NCI-H1694 treated with DMSO at 0.1 percent for 48 hours (cell line): ENCODE measurements around the gene ITGA5.

Experiments
- DNase-seq: peaks from one replicate; lab custom pipeline; 2025; lab: John Stamatoyannopoulos, UW

Gene ITGA5

DNA sequence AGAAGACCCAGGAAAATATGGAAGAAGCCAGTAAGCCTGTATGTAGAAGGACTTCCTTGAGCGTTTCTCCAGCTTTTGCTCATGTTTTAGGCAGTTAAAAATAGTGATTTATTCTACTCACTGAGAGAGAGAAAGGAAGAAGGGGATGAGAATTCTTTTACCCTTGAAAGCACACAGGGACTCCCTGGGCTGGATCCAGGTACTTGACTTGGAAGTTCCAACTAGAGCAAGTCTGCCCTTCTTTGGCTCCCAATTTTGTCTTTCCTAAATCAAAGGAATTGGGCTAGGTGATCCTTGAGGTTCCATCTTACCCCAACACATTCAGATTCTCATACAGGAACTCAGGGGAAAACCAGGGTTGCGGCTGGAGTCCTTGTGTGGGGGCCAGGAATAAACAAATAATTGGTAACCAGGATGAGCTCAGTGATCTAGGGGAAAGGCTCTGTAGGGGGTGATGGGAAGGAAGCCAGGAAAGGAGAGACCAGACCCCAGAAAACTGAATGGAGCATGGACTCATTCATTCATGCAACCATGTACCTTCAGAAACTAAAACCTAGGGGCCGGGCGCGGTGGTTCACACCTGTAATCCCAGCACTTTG lies 11.5 kb upstream of the ITGA5 start:
- DNase-seq = no peak

DNA sequence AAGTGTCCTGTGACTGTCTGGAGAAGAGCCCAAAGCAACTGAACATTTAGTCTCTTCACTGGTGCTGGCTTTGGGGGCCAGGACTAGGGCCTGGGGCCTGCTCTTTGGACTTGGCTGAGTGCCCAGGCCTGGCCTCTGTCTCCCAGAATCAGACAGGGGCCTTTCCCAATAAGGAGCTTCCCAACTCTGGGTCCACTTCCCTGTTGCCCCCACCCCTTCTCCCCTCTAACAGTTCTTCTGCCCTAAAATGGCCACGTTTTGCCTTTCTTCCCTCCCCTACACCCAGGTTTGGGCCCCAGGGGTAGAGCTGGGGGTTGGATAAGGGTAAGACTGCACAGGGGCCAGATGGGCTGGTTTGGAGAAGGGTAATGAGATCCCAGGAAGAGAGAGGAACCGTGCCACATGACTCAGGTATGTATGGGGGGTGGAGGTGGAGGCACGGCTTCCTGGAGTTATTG lies 10.0 kb upstream of the ITGA5 start:
- DNase-seq = no peak

DNA sequence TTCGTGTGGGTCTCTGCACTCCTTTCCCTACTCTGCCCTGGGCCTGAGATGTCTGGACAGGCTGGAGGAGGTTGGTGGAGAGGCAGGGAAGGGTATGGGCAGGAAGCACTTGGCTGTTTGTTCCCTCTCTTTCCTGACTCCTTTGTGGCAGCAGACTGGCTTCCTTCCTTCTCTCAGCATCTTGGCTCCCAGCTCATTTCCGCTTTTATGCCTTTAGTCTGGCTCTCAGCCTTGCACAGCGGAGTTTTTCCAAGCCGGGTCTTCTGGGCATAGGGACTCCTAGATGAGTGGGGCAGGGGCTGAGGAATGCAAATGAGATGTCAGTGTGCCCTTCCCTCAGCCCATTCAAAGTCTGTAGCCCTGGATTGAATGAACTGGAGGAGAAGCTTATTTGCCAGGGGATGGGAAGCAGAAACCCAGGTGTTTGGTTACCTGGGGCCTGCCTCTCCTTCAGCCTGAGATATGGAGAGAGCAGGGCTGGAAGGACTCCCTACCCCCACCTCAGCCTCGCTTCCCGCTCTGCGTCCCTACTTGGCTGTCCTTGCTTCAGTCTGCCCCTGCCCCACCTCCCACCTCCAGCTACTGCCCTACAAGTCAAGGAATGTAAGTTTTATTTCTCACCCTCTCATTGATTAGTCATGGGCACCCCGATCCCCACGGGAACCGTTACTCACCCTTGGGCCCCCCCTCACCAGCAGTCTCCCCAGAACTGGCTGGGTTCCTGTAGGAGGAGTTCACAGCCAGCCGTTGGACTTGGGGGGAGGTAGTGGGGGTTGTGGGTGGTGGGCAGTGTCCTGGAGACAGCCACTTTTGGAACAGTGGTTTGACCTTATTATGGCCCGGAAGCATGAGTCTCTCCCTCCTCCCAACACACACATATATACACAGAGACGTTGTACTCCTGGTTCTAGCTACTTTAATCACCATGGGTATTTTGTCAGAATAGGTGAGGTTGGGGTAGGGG lies 9.3 kb upstream of the ITGA5 start:
- DNase-seq = no peak

DNA sequence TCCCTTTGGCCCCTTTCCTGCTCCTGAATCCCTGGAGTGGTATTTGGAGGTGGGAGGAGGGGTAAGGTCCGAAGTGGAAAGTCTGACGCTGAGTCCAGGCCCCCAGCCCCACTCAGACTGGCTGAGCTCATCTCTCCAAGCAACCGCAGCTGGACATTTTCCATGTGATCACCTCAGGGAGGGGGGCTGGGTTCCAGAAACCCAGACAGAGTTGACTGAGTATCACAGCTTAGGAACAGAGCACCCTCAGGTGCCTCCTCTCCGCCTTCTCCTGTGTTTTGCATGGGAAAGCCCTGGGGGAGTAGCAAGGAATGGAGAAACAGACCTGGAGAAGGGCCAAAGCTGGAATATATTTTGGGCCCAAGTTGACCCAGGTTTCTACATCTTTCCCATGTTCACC lies 8.0 kb upstream of the ITGA5 start:
- DNase-seq = no peak

DNA sequence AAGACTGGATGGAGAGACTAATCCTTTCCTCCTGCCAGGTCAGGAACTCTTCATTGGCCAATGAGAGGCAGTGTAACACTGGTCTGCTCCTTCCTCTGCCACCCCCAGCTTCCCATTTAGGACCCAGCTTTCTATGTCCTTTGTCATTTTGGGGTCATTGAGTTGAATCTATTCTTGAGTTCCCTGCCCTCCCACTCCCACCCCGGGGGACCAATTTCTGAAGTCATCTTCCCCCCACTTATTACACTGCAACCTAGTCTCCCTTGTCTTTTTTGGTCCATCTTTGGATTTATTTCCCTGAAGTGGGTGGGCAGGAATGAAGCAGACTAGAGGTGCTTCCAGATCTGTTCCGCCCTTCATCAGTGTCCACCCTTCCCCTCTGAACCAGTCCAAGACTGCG lies 7.6 kb upstream of the ITGA5 start:
- DNase-seq = no peak

DNA sequence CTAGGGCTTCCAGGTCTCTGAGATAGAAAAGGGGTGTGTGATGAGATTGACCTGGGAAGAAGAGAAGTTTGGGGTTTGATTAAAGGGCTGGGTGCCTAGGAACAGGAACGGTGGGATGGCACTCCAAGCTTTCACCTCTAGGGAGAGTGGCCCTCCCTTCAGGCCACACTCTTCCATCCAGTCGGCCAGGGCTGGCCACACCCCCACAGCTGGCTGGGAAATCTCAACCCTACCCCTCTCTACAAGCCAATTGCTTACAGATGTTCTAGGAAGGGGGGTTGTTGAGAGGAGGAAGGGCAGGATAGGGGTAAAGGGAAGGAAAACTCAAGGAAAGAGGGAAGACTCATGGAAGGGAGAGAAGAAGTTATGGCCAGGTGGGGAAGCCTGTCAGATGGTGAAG lies 6.6 kb upstream of the ITGA5 start:
- DNase-seq = no peak

DNA sequence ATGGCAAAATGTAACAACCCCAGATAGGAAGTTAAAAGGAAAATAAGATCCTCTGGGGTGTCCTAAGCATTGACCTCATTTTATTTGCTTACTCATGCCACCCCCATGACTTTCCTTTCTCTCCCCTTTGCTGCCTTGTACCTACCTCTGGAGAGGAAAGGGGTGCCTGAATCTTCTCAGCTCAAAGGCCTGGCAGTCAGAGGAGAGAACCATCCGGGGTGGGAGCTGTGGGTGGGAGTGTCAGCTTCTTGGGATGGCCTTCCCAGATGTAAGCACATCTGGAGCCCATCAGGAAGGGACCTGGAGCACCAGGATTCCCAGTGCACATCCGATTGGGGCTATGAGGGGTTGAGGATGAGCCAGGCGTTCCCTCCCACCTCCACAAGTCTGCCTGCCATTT lies 5.2 kb upstream of the ITGA5 start:
- no peak for DNase-seq

DNA sequence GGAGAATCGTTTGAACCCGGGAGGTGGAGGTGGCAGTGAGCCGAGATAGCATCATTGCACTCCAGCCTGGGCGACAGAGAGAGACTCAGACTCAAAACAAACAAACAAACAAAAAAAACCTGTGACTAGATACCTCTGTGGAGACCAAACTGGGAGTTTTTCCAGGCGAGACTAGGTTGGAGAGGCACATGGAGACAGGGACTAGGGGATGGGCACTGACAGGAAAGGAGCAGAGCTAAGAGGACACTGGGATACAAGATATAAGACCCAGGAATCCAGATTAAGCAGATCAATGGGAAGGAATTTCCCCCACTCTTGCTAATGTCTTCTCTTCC lies 4.7 kb upstream of the ITGA5 start:
- DNase-seq = no peak

DNA sequence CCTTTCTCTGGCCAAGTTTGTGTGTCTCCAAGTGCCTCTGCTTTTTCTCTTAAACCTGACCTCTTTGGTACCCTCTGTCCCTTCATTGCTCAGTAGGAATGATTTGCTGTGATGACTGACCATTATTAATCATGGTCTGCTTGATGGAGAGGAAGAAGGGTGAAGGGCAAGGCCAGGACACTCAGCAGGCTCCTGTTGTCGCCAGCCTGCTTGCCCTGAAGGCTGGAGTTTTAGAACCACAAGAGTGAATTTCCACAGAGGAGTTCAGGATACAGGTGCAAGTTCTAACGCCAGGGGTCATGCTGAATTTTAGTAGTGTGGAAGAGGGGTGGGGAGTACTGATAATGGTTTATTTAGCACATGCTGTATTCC lies 2.8 kb upstream of the ITGA5 start:
- DNase-seq = no peak

DNA sequence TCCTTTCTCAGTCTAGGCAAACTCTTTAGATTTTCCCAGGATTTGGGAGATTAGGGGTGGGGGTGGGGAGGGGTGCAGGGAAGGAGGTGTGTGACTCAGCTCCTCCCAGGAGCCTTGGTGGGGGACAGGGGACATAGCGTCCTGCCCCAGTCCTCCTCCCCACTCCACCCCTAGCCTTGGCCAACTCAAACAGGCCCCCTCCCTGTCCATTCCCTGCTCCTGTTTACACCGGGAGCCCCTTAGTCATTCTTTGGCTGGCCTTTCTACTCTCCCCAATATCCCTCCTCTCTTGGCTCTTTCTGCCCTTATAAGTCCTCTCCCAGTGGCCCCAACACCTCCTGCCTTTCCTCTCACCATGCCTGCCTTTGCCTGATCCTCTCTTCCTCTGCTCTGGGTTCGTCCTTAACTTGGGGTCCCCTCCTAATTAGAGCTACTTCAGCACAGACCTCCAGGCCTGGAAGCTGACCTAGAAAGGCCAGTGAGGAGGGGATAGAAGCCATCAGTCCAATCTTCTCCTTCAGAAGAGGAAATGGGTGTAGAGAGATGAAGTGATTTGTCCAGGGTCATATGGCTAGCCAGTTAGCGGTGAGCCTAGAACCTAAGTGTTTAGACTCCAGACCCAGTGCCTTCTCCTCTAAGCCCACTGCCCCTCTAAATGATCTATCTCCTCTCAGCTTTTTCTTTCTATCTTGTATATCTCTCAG lies 2.3 kb upstream of the ITGA5 start:
- DNase-seq = no peak

DNA sequence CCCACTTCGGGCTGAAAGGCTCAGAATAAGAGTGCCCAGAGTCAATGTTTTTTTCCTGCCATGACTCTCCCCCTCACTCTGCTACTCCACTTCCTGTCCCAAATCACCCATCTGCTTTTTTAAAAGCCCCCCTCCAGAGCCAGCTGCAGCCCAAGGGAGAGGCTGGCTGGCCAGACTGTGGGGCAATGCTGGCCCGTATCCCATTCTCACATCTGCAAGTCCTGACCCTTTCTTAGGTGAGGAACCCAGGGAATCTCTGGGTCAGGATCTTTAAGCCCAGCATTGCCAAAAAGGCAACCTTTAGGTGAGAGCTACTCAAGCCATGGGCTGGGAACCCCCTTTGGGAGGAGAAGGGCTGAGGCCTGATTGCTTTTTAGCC lies 1.7 kb upstream of the ITGA5 start:
- DNase-seq = no peak

DNA sequence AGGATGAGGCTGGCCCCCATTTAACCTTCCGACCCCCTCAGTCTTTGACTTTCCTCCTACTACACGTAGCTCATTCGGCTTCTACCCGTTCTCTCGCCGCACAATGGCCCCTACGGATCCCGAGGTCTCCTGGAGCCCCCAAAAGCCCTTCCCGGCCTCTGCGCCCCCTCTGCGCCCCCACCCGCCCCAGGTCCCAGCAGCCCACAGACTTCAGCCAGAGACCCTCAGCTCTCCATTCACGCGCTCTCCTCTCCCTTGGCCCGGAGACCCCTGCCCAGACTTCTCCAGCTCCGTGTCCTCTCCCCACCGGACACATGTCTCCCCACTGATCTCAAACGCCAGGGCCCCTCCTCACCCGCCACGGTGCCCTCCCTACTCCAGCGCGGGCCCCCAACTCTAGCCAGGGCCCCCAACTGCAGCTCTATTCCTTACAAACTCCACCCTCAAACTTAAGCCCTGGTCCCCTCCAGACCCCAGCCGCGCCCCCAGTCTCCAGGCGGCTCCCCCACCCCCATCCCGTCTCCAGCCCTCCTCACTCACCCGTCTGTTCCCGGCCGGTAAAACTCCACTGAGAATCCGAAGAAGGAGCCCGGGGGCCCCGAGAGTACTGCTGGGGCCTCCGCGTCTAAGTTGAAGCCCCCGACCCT lies 502 bp downstream of the ITGA5 start:
- no peak for DNase-seq

DNA sequence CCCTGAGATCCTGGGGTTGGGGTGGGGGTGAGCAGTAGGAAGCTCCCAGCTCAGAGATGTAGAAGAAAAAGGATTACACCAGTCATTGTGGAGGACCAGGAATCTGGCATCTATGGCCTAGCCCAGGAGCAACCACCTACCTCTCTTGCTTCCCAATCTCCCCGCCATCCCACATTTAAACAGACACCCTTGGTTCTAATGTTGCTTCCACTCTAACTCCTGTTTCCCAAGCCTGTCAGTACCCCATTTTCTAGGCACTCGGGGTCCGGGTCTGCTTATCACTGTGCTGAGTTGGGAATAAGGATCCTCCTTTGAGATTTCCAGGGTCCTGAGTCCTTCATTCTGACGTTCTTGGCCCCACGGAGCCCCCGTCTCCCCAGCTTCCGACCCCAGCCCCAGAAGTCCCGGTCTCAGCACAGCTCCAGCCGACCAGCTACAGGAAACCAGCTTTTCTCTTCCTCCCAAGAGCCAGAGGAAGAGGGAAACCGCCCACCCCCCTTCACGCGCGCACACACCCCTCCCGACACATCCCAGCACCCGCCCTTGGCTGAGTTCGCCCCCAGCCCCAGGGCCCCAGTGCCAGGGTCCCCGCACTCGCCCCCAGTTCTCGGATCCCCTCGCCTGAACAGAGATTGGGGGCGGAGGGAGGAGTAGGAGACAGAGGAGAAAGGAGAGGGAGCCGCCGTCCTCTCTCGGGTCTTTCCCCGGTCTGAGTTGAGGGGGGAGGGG lies 1.2 kb downstream of the ITGA5 start:
- no peak for DNase-seq

DNA sequence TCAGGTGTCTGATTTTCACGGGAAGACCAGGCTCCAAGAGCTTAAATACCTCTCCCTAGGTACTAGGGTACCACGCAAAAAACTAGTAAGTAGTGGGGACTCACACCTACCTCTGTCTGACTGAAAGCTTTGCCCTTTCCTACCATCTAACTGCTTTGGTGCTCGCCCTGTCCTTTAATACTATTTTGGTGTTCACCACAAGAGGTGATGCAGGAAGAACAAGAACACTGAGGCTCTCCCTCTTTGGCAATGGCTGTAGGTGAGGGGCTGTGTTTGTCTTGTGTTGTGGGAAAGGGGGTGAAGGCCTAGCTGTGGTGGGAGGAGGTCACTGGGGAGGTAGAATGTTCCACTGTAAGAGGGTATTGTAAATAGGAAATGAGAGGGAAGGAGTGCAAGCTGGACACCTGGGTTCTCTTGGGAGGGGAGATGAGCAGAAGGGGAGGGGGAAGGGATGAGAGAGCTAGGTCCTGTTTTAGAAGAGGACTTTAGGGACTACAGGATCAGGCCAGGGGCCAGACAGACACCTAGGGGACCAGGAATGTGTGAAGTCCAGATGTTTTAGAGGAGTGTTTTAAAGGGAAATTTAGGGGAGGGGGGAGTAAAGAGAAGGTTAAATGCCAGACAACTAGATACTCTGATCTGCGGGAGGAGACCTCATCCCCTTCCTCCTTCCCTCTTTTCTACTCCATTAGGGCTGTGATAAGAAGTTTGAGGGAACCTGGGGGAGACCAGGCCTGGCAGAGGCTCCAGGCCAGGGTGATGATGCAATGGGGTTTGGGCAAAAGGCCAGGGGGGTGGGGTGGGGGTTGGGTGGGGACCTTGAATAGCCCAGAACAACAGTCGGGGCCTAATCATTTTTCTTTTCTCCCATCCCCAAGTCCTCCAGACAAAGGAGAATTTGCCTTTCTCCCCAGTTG lies 2.1 kb downstream of the ITGA5 start:
- DNase-seq = no peak

DNA sequence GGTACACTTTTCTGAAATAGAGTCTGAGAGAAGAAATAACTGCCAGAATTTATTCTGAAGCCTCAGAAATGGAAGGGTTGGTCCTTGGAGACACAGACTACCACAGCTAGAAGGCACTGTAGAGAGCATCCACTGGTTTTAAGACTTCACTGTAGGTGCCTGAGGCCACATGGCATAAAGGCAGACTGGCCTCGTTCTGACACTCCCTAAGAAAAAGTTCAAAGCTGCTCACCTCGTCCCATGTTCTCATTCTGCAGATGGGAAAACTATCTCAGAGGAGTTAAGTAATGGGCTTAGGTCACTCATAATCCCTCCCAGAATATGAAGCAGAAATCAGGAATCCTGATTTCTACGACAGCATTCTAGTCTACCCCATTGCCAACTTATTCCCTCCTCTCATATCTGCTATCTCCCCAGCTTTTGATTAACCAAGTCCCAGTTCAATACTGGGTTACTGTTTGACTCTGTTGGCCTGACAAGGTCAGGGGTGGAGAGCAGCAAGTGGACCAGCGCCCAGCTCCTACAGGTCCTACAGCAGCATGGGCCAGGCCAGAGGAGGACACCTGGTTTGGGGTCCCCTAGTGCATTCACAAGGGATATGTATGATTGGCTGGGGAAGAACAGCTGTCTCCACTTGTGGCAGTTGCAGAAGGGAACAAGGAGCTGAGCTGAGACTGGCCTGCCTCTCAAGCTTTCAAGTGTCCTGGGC lies 3.7 kb downstream of the ITGA5 start:
- DNase-seq = no peak

DNA sequence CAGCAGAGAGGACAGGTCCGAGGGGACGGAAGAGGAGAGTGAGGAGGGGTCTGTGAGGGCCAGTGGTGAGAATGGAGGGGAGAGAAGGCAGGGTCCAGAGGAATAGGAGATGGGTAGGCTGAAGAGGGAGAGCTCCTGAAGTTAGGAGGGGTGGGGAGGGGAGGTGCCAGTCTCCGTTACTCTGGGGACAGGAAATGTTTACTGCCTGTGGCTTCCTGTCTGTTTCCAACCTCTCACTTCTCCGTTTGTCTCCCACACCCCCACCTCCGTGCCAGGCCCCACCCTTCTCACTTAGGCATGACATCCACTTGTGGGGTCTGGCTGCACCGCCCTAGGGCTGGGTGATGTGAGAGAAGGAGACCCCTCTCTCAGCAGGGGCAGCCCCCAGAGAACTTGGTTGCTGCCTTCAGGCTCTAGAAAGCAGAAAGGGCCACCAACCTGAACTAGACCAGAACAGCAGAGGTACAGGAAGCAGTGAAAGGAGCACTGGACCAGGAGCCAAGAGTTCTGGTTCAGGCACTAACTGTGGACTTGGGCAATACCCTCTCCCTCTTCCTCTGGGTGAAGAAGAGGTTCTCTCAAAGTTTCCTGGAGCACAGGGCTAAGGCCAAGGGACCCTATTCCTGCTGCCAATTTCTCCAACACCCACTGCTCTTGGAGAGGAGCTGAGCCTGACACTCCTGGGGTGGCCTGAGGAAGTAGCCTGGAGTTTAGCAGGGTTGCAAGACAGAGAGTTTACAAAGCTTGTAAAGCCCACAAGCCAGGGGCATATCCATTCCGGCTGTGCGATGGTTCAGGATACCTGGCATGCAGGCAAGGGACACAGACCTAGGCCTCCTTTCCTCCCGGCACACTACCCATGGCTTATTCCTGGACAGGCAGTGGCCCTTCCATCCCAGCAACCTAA lies 5.5 kb downstream of the ITGA5 start:
- no peak for DNase-seq

DNA sequence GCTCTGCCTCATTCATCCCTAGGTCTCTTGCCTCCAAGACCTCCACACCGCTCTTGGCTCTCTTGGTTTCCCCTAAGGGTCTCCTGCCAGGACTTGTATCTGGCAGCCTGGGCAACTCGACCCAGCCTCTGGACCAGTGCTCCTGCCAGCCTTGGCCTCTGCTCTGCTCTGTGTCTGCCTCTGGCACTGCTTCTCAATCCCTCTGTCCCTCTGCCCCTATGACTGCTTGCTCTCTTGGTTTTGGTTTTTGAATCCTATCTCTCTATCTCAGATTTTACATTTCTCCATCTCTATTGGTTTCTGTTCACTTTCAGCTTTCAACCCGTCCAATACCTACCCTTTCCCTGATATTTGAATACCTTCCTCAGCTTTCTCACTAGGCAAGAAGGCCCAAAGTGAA lies 6.3 kb downstream of the ITGA5 start:
- DNase-seq = no peak

DNA sequence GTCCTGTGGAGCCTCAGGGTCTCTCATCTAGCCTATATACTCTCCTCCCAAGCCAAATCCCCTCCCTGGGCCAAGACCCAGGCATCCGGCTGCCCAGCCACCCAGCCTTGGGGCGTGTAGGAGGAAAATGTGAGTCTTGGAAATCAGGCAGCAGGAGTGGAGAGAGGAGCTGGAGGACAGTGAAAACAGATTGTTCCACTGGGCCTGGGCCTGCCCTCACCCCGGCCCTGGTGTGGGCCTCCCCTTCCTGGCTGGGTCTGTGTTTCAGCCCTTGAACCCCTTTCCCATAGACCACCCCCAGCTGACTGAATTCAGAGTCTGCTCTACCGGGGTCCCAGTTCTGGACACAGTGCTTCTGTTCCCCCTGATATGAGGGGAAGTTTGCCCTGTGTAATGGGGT lies 6.7 kb downstream of the ITGA5 start:
- no peak for DNase-seq
